HEK293 (cell line): Measurements from ENCODE around the gene GALNS.

Experiments
- KLF1 ChIP-seq: fragments of 450-650 bp; formaldehyde crosslinking; IDR thresholded peaks from 2 replicates; pipeline ENCODE4 v1.5.1; 2016; ENCODE audit warnings: missing biosample characterization, missing genetic modification characterization
- KLF7 ChIP-seq: fragments of 450-650 bp; formaldehyde crosslinking; IDR thresholded peaks from 2 replicates; pipeline ENCODE4 v1.5.1; 2016; ENCODE audit warnings: missing biosample characterization, missing genetic modification characterization, borderline replicate concordance
- MEIS1 ChIP-seq: sonication (generic); formaldehyde crosslinking; IDR thresholded peaks from 2 replicates; pipeline ENCODE4 v1.8.1; 2022; ENCODE audit warnings: missing genetic modification reagents, mild to moderate bottlenecking, borderline replicate concordance
- SALL2 ChIP-seq: fragments of 450-650 bp; formaldehyde crosslinking; IDR thresholded peaks from 2 replicates; pipeline ENCODE4 v1.5.0; 2017; ENCODE audit warnings: missing biosample characterization, mild to moderate bottlenecking, missing genetic modification characterization, borderline replicate concordance
- SCRT1 ChIP-seq: fragments of 450-650 bp; formaldehyde crosslinking; IDR thresholded peaks from 2 replicates; pipeline ENCODE4 v1.5.1; 2016; ENCODE audit warnings: missing biosample characterization, missing genetic modification characterization, borderline replicate concordance
- TRIM28 ChIP-seq: IDR thresholded peaks from 2 replicates; pipeline ENCODE4 v1.6.1; 2011; ENCODE audit warnings: low read length, control low read depth, borderline replicate concordance
- ZBTB20 ChIP-seq: fragments of 450-650 bp; formaldehyde crosslinking; IDR thresholded peaks from 2 replicates; pipeline ENCODE4 v1.5.1; 2016; ENCODE audit warnings: missing biosample characterization, missing genetic modification characterization
- ZNF114 ChIP-seq: fragments of 450-650 bp; formaldehyde crosslinking; IDR thresholded peaks from 2 replicates; pipeline ENCODE4 v1.5.0; 2017; ENCODE audit warnings: missing biosample characterization, missing genetic modification characterization
- ZNF132 ChIP-seq: fragments of 450-650 bp; formaldehyde crosslinking; IDR thresholded peaks from 2 replicates; pipeline ENCODE4 v1.5.1; 2017; ENCODE audit warnings: missing biosample characterization, missing genetic modification characterization, borderline replicate concordance
- ZNF175 ChIP-seq: fragments of 450-650 bp; formaldehyde crosslinking; IDR thresholded peaks from 2 replicates; pipeline ENCODE4 v1.5.1; 2016; ENCODE audit warnings: missing biosample characterization, missing genetic modification characterization
- ZNF266 ChIP-seq: fragments of 450-650 bp; formaldehyde crosslinking; IDR thresholded peaks from 2 replicates; pipeline ENCODE4 v1.5.1; 2016; ENCODE audit warnings: missing biosample characterization, missing genetic modification characterization, low read depth
- ZNF302 ChIP-seq: fragments of 450-650 bp; formaldehyde crosslinking; IDR thresholded peaks from 2 replicates; pipeline ENCODE4 v1.5.1; 2016; ENCODE audit warnings: missing biosample characterization, missing genetic modification characterization, low read depth
- ZNF350 ChIP-seq: fragments of 450-650 bp; formaldehyde crosslinking; IDR thresholded peaks from 2 replicates; pipeline ENCODE4 v1.5.0; 2017; ENCODE audit warnings: missing biosample characterization, mild to moderate bottlenecking, missing genetic modification characterization
- ZNF37A ChIP-seq: fragments of 450-650 bp; IDR thresholded peaks from 2 replicates; pipeline ENCODE4 v1.5.1; 2018; ENCODE audit warnings: missing biosample characterization, missing genetic modification characterization
- ZNF394 ChIP-seq: fragments of 450-650 bp; formaldehyde crosslinking; IDR thresholded peaks from 2 replicates; pipeline ENCODE4 v1.5.1; 2016; ENCODE audit warnings: missing biosample characterization, missing genetic modification characterization, mild to moderate bottlenecking, moderate library complexity, borderline replicate concordance
- ZNF416 ChIP-seq: fragments of 450-650 bp; formaldehyde crosslinking; IDR thresholded peaks from 2 replicates; pipeline ENCODE4 v1.5.1; 2016; ENCODE audit warnings: missing biosample characterization, missing genetic modification characterization
- ZNF510 ChIP-seq: fragments of 450-650 bp; formaldehyde crosslinking; IDR thresholded peaks from 2 replicates; pipeline ENCODE4 v1.5.1; 2018; ENCODE audit warnings: mild to moderate bottlenecking, missing genetic modification characterization, missing biosample characterization; ENCODE audit not compliant: insufficient replicate concordance
- ZNF596 ChIP-seq: fragments of 450-650 bp; IDR thresholded peaks from 2 replicates; pipeline ENCODE4 v1.5.0; 2018; ENCODE audit warnings: missing biosample characterization, mild to moderate bottlenecking, missing genetic modification characterization, moderate library complexity
- ZNF621 ChIP-seq: fragments of 450-650 bp; formaldehyde crosslinking; IDR thresholded peaks from 2 replicates; pipeline ENCODE4 v1.5.1; 2017; ENCODE audit warnings: missing biosample characterization, missing genetic modification characterization
- ZNF837 ChIP-seq: fragments of 450-650 bp; formaldehyde crosslinking; IDR thresholded peaks from 2 replicates; pipeline ENCODE4 v1.5.1; 2016; ENCODE audit warnings: missing biosample characterization, missing genetic modification characterization
- ZSCAN30 ChIP-seq: fragments of 450-650 bp; IDR thresholded peaks from 2 replicates; pipeline ENCODE4 v1.5.1; 2018; ENCODE audit warnings: missing biosample characterization, mild to moderate bottlenecking, missing genetic modification characterization, moderate library complexity
- ZXDB ChIP-seq: fragments of 450-650 bp; formaldehyde crosslinking; IDR thresholded peaks from 2 replicates; pipeline ENCODE4 v1.5.1; 2016; ENCODE audit warnings: missing biosample characterization, missing genetic modification characterization
- TF ChIP-seq, protein P1 (sequence below): fragments of 450-650 bp; formaldehyde crosslinking; IDR thresholded peaks from 2 replicates; pipeline ENCODE4 v1.5.1; 2017; ENCODE audit warnings: missing biosample characterization, missing genetic modification characterization
- TF ChIP-seq, protein P2 (sequence below): fragments of 450-650 bp; formaldehyde crosslinking; IDR thresholded peaks from 2 replicates; pipeline ENCODE4; 2016; ENCODE audit warnings: missing biosample characterization, missing genetic modification characterization
- TF ChIP-seq, protein P3 (sequence below): fragments of 450-650 bp; formaldehyde crosslinking; IDR thresholded peaks from 2 replicates; pipeline ENCODE4 v1.5.1; 2017; ENCODE audit warnings: missing biosample characterization, missing genetic modification characterization
- TF ChIP-seq, protein P4 (sequence below): fragments of 450-650 bp; formaldehyde crosslinking; IDR thresholded peaks from 2 replicates; pipeline ENCODE4 v1.5.1; 2016; ENCODE audit warnings: missing biosample characterization, missing genetic modification characterization
- TF ChIP-seq, protein P5 (sequence below): fragments of 450-650 bp; IDR thresholded peaks from 2 replicates; pipeline ENCODE4 v1.5.1; 2018; ENCODE audit warnings: missing biosample characterization, mild to moderate bottlenecking, missing genetic modification characterization

GALNS gene

DNA sequence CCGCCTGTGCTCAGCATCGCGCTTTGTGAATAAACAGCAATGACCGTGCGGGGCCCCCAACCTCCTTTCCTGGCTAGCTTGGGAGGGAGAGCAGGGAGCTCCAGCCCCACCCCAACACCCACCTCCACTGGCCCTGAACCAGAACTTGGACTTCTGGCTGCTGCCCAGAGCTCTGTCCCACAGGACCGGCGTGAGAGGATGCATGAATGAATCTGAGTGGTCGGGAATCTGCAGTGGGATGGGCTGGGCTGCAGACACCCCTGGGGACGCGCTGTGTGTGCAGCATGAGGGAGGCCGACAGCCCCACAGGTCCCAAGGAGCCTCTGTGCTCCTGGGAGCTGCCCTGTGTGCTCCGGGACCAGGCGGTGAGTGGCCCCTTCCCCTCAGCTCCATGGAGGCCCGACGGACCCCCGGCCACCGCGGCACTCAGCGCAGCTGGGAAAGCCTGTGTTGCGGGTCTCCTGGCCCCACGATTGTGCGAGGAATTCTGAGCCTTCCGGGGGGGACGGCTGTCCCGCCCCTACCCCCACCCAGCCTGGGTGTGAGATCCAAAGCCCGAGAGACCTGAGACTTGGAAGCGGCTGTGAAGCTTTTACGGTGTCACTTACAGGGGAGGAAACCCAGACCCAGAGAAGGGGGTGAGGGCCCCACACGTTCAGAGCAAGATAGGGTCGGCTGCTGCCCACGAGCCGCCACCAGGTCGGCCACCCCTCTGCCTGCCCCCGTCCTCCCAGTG, 77.2 kb downstream of the GALNS start (continued):
- TF ChIP-seq, protein P1, sequence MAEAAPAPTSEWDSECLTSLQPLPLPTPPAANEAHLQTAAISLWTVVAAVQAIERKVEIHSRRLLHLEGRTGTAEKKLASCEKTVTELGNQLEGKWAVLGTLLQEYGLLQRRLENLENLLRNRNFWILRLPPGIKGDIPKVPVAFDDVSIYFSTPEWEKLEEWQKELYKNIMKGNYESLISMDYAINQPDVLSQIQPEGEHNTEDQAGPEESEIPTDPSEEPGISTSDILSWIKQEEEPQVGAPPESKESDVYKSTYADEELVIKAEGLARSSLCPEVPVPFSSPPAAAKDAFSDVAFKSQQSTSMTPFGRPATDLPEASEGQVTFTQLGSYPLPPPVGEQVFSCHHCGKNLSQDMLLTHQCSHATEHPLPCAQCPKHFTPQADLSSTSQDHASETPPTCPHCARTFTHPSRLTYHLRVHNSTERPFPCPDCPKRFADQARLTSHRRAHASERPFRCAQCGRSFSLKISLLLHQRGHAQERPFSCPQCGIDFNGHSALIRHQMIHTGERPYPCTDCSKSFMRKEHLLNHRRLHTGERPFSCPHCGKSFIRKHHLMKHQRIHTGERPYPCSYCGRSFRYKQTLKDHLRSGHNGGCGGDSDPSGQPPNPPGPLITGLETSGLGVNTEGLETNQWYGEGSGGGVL (tag by site-specific recombination) = peak; percentile 64
- no peak for TF ChIP-seq ZNF132 (tag by site-specific recombination)
- TF ChIP-seq, protein P2, sequence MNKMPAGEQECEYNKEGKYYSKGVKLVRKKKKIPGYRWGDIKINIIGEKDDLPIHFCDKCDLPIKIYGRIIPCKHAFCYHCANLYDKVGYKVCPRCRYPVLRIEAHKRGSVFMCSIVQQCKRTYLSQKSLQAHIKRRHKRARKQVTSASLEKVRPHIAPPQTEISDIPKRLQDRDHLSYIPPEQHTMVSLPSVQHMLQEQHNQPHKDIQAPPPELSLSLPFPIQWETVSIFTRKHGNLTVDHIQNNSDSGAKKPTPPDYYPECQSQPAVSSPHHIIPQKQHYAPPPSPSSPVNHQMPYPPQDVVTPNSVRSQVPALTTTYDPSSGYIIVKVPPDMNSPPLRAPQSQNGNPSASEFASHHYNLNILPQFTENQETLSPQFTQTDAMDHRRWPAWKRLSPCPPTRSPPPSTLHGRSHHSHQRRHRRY (tag by site-specific recombination) = no peak
- TF ChIP-seq KLF7 (tag by site-specific recombination) = no peak
- no peak for TF ChIP-seq ZNF37A (tag by site-specific recombination)
- TF ChIP-seq TRIM28 = no peak
- no peak for TF ChIP-seq ZNF350
- TF ChIP-seq ZXDB (tag by site-specific recombination) = no peak
- TF ChIP-seq ZSCAN30 = no peak
- TF ChIP-seq ZNF114 (tag by site-specific recombination) = no peak
- TF ChIP-seq MEIS1 (CRISPR knock-in tag) = no peak
- TF ChIP-seq ZNF621 (tag by site-specific recombination) = no peak
- TF ChIP-seq ZBTB20 (tag by site-specific recombination) = peak; percentile 75
- TF ChIP-seq, protein P3, sequence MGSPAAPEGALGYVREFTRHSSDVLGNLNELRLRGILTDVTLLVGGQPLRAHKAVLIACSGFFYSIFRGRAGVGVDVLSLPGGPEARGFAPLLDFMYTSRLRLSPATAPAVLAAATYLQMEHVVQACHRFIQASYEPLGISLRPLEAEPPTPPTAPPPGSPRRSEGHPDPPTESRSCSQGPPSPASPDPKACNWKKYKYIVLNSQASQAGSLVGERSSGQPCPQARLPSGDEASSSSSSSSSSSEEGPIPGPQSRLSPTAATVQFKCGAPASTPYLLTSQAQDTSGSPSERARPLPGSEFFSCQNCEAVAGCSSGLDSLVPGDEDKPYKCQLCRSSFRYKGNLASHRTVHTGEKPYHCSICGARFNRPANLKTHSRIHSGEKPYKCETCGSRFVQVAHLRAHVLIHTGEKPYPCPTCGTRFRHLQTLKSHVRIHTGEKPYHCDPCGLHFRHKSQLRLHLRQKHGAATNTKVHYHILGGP (tag by site-specific recombination) = no peak
- no peak for TF ChIP-seq ZNF394
- no peak for TF ChIP-seq ZNF510 (tag by site-specific recombination)
- TF ChIP-seq ZNF266 (tag by site-specific recombination) = no peak
- TF ChIP-seq ZNF596 (tag by site-specific recombination) = no peak
- no peak for TF ChIP-seq ZNF175 (tag by site-specific recombination)
- TF ChIP-seq, protein P4, sequence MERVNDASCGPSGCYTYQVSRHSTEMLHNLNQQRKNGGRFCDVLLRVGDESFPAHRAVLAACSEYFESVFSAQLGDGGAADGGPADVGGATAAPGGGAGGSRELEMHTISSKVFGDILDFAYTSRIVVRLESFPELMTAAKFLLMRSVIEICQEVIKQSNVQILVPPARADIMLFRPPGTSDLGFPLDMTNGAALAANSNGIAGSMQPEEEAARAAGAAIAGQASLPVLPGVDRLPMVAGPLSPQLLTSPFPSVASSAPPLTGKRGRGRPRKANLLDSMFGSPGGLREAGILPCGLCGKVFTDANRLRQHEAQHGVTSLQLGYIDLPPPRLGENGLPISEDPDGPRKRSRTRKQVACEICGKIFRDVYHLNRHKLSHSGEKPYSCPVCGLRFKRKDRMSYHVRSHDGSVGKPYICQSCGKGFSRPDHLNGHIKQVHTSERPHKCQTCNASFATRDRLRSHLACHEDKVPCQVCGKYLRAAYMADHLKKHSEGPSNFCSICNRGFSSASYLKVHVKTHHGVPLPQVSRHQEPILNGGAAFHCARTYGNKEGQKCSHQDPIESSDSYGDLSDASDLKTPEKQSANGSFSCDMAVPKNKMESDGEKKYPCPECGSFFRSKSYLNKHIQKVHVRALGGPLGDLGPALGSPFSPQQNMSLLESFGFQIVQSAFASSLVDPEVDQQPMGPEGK (tag by site-specific recombination) = peak; percentile 12; the same call in 1 of the 2 replicates
- TF ChIP-seq, protein P5, sequence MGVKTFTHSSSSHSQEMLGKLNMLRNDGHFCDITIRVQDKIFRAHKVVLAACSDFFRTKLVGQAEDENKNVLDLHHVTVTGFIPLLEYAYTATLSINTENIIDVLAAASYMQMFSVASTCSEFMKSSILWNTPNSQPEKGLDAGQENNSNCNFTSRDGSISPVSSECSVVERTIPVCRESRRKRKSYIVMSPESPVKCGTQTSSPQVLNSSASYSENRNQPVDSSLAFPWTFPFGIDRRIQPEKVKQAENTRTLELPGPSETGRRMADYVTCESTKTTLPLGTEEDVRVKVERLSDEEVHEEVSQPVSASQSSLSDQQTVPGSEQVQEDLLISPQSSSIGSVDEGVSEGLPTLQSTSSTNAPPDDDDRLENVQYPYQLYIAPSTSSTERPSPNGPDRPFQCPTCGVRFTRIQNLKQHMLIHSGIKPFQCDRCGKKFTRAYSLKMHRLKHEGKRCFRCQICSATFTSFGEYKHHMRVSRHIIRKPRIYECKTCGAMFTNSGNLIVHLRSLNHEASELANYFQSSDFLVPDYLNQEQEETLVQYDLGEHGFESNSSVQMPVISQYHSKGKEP (tag by site-specific recombination) = no peak; the same call in 1 of the 2 replicates
- TF ChIP-seq KLF1 (tag by site-specific recombination) = peak; percentile 47
- no peak for TF ChIP-seq SALL2 (tag by site-specific recombination)
- TF ChIP-seq SCRT1 = no peak
- no peak for TF ChIP-seq ZNF302 (tag by site-specific recombination)
- TF ChIP-seq ZNF416 = no peak
- TF ChIP-seq ZNF837 (tag by site-specific recombination) = no peak
- TF ChIP-seq, all 188 proteins: peak for 6
